Measurements from ENCODE around the gene BABAM2.
"Not testable (repeated sequence)": the region's sequence is repeated elsewhere in the genome, so short reads cannot be mapped to it uniquely, and the experiment has no call there.

Gene BABAM2

DNA sequence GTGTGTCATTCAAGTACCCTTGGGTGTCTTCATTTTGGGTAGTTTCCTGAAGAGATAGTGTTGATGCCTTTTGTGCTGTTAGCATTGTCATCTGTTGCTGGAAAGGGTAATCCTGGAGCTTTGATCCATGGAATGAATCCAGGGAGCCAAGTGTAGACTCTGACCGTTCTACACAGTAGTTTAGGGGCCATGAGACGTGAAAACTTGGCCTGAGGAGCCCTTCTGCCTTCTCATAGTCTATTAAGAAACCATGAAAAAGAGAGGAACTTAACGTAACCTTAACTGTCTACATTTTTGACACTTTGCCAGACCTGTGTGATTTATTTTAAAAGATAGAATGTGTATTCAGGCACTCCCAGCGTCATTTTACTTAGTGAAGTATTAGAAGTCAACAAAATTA, 194.0 kb downstream of the BABAM2 start:
- DNase-seq, result no peak

DNA sequence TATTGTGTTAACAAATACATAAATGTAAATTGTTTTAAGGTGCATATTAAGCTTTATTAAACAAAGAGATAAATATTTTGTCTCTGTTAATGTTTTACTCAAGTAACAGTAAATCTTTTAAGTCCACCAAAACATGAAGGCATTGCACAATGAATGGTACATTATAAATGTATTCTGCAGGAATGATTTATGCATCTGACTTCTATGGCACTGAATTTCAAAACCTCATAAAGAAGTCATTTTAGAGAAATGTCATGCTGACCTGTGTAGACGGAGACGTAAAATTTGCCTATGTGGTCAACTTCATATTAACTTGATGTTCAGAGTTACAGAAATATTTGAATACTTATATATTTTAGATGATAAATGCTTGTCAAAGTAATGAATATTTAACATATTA, 194.7 kb downstream of the BABAM2 start:
- DNase-seq, result no peak

GRCh38 chr2:28086611-28087010, 196.1 kb downstream of the BABAM2 start:
- no peak for DNase-seq

DNA sequence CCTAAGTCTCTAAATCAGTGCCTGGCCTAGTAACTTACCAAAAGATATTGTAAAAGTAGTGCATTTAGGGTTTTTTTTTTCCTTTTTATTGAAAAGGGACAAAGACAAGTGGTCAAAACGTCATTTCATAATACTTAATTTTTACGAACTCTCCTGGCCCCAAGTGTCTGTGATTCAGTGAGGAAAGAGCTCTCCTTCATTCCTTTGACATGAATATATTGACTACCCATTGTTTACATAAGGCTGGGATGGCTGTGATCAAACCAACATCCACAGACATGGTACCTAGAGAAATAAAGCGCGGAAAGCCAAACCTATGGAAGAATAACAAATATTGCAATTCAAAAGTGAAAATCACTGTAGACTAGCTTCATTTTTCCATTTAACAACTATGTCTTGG, 198.4 kb downstream of the BABAM2 start:
- DNase-seq, result no peak

DNA sequence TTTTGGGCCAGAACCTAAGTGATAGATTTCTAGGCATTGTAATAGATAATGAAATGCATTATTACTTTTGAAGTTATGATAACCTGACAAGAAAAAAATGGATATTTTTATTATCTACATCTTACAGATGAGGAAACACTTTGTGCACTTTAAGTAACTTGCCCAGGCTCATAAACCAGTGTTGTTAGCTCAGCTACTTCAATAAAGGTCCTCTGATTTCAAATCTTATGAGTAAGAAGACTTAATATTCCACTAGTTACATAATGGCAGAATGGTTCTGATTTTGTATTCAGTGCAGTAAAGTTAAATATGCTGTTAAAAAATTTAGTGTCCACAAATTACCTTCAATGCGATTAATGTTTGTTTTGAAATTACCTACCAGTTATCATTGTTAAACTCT, 199.0 kb downstream of the BABAM2 start:
- no peak for DNase-seq

- no peak for DNase-seq
Observed at GRCh38 chr2:28093308-28093707, 202.8 kb downstream of the BABAM2 start.

GRCh38 chr2:28093768-28094167, 203.2 kb downstream of the BABAM2 start:
- no peak for DNase-seq

GRCh38 chr2:28094739-28095138, 204.2 kb downstream of the BABAM2 start:
- no peak for DNase-seq

DNA sequence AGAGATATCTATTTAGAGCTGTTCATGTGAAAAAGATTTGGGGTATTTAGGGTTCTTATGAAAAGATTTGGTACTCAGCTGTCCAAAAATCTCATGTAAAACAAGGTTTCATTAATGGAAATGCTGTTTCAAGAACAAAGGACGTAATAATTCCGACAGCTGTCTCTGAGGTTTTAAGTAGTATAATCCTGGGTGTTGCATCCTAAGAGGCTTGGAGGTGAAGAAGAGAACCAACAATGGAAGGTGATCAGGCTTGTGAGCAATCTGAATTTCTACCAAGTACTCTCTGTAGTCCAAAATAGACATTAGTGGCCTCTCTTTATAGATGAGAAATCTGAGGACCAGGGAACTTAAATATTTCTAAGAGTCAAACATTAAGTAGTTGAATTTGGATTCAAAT, 205.1 kb downstream of the BABAM2 start:
- no peak for DNase-seq

GRCh38 chr2:28096421-28096820, 205.9 kb downstream of the BABAM2 start:
- no peak for DNase-seq

DNA sequence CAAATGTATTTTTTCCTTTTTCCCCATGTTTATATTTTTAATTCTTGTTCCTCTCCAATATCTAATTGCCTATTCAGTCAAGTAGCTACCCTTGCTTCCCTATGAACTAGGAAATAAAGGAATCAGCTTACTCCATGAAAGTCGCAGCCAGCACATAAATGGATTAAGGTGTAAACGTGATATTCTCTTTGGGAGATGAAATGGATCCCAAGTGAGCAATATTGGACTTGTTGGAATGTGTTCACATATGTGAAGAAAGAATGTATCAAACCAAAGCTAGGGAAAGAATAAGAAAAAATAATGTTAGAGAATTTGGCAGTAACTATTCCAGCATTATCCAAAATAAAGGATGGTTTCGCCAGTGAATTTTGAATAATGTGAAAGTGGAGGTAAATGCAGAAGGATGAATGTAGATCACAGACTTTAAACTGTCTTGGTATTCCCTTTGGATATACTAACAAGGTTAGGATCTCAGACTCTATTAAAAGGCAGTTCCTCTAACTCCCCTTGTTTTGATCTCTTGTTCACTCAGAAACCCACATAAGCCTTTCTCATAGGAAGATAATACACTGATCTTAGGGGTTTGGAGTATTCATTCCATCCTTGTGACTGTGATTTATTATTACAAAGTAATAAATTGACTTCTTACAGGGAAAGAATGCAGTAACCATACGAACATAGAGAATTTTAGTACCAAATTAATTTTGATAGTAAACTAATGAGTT, 208.1 kb downstream of the BABAM2 start:
- DNase-seq, result no peak

DNA sequence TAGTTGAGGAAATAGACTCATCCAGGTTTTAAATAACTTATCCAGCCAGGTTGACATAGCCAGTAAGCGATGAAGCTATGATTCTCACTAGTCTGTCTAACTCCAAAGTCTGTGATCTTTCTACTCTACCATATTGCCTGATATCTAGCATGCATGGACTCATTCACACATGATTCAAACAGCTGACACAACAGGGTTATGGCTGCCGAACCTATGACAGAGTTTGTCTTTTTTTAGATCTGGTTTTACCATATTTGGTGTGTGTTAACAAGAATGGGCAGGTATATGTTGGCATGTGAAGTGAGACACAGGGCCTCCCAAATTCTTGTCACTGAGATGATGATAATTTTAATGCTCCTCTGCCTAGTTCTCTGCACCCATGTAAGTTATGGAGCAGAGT, 210.6 kb downstream of the BABAM2 start:
- no peak for DNase-seq

DNA sequence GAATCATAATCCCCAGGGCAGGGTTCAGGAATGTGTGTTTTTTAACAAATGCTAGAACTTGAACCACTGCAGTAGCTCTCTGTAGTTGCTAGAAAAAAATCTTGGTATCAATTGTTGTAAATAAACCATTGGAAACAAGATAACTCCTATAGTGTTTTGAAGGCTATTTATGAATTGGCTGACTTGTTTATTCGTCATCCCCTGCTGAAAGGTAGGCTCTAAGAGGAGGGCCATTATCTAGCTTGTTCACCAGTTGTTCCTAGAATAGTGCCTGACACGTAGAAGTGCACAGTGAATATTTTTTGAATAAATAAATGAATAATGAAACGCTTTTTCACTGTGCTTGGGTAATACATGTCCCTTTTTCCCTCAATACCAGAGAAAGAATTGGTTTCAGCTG, 211.4 kb downstream of the BABAM2 start:
- DNase-seq, result no peak

GRCh38 chr2:28102455-28102874, 211.9 kb downstream of the BABAM2 start:
- no peak for DNase-seq

- no peak for DNase-seq
Observed at GRCh38 chr2:28103611-28104010, 213.1 kb downstream of the BABAM2 start.

GRCh38 chr2:28108143-28108542, 217.6 kb downstream of the BABAM2 start:
- DNase-seq, result no peak

- not testable (repeated sequence) for DNase-seq
Observed at GRCh38 chr2:28113771-28114170, 223.2 kb downstream of the BABAM2 start.

DNA sequence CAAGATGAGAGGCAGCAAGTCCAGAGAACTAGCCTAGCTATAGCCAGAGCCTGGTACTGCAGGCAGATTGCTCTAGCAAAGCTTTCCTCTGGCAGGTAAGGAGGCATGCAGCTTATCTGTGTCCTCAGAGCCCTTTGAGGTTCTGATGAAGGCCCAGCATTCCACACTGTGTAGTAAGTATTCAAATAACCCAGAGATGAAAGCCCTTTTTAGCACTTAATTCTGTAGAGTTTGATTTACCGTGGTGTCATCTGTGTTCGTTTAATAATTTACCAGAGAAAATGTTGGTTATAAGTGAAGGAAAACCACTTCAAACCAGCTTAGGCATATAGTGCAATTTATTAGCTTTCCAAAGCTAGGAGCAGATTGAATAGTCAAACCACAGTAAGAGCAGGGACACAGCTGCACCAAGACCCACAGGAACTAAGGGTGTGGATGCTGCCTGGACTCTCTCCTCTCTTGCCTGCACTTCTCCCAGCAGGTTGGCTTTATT, 226.6 kb downstream of the BABAM2 start:
- no peak for DNase-seq

DNA sequence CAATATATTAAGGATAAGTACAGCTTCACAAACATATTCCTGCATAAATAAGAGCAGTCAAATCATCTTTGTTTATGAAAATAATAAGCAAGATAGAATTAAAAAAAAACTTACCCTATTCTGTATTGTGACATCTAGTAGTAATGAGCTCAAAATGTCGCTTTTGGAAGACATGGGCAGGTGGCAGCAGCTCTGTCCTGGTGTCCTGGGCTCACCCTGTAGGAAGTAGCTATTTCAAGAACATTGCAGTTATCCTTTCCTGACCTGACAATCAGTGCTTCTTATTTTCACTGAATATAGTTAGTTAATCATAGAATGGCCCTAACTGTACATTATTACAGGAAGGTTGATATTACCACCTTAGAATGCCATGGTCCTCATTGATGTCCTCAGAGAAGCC, 229.1 kb downstream of the BABAM2 start:
- DNase-seq, result no peak

DNA sequence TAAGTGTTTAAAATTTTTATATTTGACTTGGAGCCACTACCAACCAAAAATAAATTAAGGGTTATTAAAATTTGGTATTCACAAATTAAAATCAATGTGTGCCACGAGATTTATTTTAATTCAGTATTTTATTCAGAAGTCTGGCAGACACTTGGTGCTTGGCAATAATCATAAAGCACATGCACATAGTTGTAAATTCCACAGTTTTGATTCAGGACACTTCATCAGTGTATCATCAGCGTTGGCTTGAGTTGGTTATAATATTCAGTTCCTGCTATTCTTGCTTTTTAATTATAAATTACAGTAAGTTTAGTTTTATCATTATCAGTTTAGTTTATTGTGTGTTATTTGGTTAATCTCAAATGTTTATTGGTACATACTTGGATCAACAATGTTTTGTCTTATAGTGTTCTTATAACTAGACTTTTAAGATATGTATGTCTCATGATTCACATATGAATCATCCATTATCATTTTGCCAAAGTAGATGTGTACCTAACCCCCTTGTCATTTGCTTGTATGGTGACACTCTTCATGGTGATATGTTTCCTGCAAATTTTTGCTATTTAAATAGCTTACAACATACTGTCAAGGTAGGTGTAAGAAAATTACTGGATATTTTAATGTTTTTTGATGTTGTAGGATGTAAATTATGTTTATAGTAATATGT, 237.9 kb downstream of the BABAM2 start:
- DNase-seq, result no peak

GRCh38 chr2:28129955-28130695, 239.6 kb downstream of the BABAM2 start:
- no peak for DNase-seq

GRCh38 chr2:28133778-28134177, 243.2 kb downstream of the BABAM2 start:
- no peak for DNase-seq

GRCh38 chr2:28134262-28134812, 243.8 kb downstream of the BABAM2 start:
- no peak for DNase-seq

- DNase-seq, result no peak
Observed at GRCh38 chr2:28134857-28135256, 244.3 kb downstream of the BABAM2 start.

Measured in CD4-positive, alpha-beta T cell treated with Interleukin-4 for 4 hours (primary cell).